ENCODE measurements around the gene SCP2.

SCP2 gene

GRCh38 chr1:52906135-52906603 lies 20.9 kb upstream of the SCP2 start:
- H3K27ac ChIP-seq = no peak overlapping the region
- DNase-seq = no peak
- H3K9me3 ChIP-seq (ENCODE audit: severe bottlenecking) = no peaks in the 10 kb centered on the region

GRCh38 chr1:52907068-52907811 lies 19.8 kb upstream of the SCP2 start:
- no peak for DNase-seq
- Histone ChIP-seq H3K27me3 (ENCODE audit: insufficient read depth, low read depth, severe bottlenecking) (no peaks in the 10 kb centered on the region), H3K9me3 (ENCODE audit: severe bottlenecking) (no peaks in the 10 kb centered on the region), H3K27ac (no peak overlapping the region), H3K4me3 (ENCODE audit: low read depth, low read length) (no peak overlapping the region), H3K36me3 (no peaks in the 10 kb centered on the region)
- TF ChIP-seq CTCF (IDR thresholded peaks at IDR 0.05; ENCODE audit: low read depth, low read length) = no peak

More at GRCh38 chr1:52906135-52906603, 20.9 kb upstream of the SCP2 start:
- Histone ChIP-seq H3K36me3 (no peaks in the 10 kb centered on the region), H3K4me3 (ENCODE audit: low read depth, low read length) (no peak overlapping the region), H3K27me3 (ENCODE audit: insufficient read depth, low read depth, severe bottlenecking) (no peaks in the 10 kb centered on the region)
- no peak for TF ChIP-seq CTCF (IDR thresholded peaks at IDR 0.05; ENCODE audit: low read depth, low read length)

- H3K9me3 ChIP-seq (ENCODE audit: severe bottlenecking) = no peaks in the 10 kb centered on the region
- no peaks in the 10 kb centered on the region for H3K27me3 ChIP-seq (ENCODE audit: insufficient read depth, low read depth, severe bottlenecking)
- DNase-seq = no peak
- no peak for TF ChIP-seq CTCF (IDR thresholded peaks at IDR 0.05; ENCODE audit: low read depth, low read length)
- no peaks in the 10 kb centered on the region for H3K36me3 ChIP-seq
- H3K27ac ChIP-seq = no peak overlapping the region
- H3K4me3 ChIP-seq (ENCODE audit: low read depth, low read length) = no peak overlapping the region
Measured at GRCh38 chr1:52907812-52908153, 19.3 kb upstream of the SCP2 start.

GRCh38 chr1:52911541-52911940 lies 15.5 kb upstream of the SCP2 start:
- Histone ChIP-seq H3K36me3 (no peaks in the 10 kb centered on the region), H3K9me3 (ENCODE audit: severe bottlenecking) (no peaks in the 10 kb centered on the region), H3K27ac (peak overlapping the region; percentile 69), H3K4me3 (ENCODE audit: low read depth, low read length) (0 out of 2 replicates have a peak overlapping the region, but pooled peaks have one; percentile 6), H3K27me3 (ENCODE audit: insufficient read depth, low read depth, severe bottlenecking) (no peaks in the 10 kb centered on the region)
- no peak for TF ChIP-seq CTCF (IDR thresholded peaks at IDR 0.05; ENCODE audit: low read depth, low read length)
- DNase-seq = peak; percentile 84

GRCh38 chr1:52913014-52913413 lies 14.1 kb upstream of the SCP2 start:
- DNase-seq = peak; percentile 44
- Histone ChIP-seq H3K27me3 (ENCODE audit: insufficient read depth, low read depth, severe bottlenecking) (no peaks in the 10 kb centered on the region), H3K36me3 (no peaks in the 10 kb centered on the region), H3K27ac (peak overlapping the region; percentile 69), H3K4me3 (ENCODE audit: low read depth, low read length) (no peak overlapping the region), H3K9me3 (ENCODE audit: severe bottlenecking) (no peaks in the 10 kb centered on the region)
- no peak for TF ChIP-seq CTCF (IDR thresholded peaks at IDR 0.05; ENCODE audit: low read depth, low read length)

- TF ChIP-seq CTCF (IDR thresholded peaks at IDR 0.05; ENCODE audit: low read depth, low read length) = peak; percentile 71
- Histone ChIP-seq H3K36me3 (no peaks in the 10 kb centered on the region), H3K27ac (peak overlapping the region; percentile 69), H3K4me3 (ENCODE audit: low read depth, low read length) (no peak overlapping the region), H3K9me3 (ENCODE audit: severe bottlenecking) (no peaks in the 10 kb centered on the region), H3K27me3 (ENCODE audit: insufficient read depth, low read depth, severe bottlenecking) (no peaks in the 10 kb centered on the region)
- peak; percentile 86 for DNase-seq
Measured at GRCh38 chr1:52913537-52913936, 13.5 kb upstream of the SCP2 start.

All from WERI-Rb-1 (cell line).